ENCODE measurements around the gene CCNO.

CCNO gene

GRCh38 chr5:55232985-55233928 is at the start of gene CCNO:
TSS of gene CCNO (minus strand) at chr5:55233608. CDS start at chr5:55233523, 85 bp downstream.
- DNase-seq, result peak; percentile 59

- DNase-seq, result no peak
Observed at GRCh38 chr5:55278778-55279177, 45.4 kb upstream of the CCNO start.

GRCh38 chr5:55276771-55277170 is 43.4 kb upstream of the CCNO start:
- DNase-seq, result no peak

GRCh38 chr5:55258339-55258738 is 24.9 kb upstream of the CCNO start:
- no peak for DNase-seq

GRCh38 chr5:55254802-55255201 is 21.4 kb upstream of the CCNO start:
- DNase-seq, result no peak

GRCh38 chr5:55250064-55250463 is 16.7 kb upstream of the CCNO start:
- DNase-seq, result no peak

- no peak for DNase-seq
Observed at GRCh38 chr5:55241746-55242145, 8.3 kb upstream of the CCNO start.

- DNase-seq, result no peak
Observed at GRCh38 chr5:55236800-55237199, 3.4 kb upstream of the CCNO start.

- peak; percentile 11 for DNase-seq
Observed at GRCh38 chr5:55234121-55234700, 803 bp upstream of the CCNO start.

GRCh38 chr5:55232271-55232984 is 980 bp downstream of the CCNO start:
- DNase-seq, result peak; percentile 15

GRCh38 chr5:55231919-55232270 is 1.5 kb downstream of the CCNO start:
- no peak for DNase-seq

GRCh38 chr5:55231029-55231918 is 2.1 kb downstream of the CCNO start:
- peak; percentile 32 for DNase-seq

GRCh38 chr5:55230086-55230629 is 3.2 kb downstream of the CCNO start:
- no peak for DNase-seq

- no peak for DNase-seq
Observed at GRCh38 chr5:55227664-55228430, 5.6 kb downstream of the CCNO start.

GRCh38 chr5:55226934-55227663 is 6.3 kb downstream of the CCNO start, which contains the start of gene MCIDAS:
TSS of gene MCIDAS (minus strand) at chr5:55227315. CDS start at chr5:55227138, 177 bp downstream.
- DNase-seq, result peak; percentile 71

- peak; percentile 67 for DNase-seq
Observed at GRCh38 chr5:55226027-55226933, 7.1 kb downstream of the CCNO start.

- DNase-seq, result no peak
Observed at GRCh38 chr5:55225346-55225745, 8.1 kb downstream of the CCNO start.

- DNase-seq, result no peak
Observed at GRCh38 chr5:55223812-55224240, 9.6 kb downstream of the CCNO start.

All from stimulated activated CD4-positive, alpha-beta T cell treated with anti-CD3 and anti-CD28 coated beads, Interleukin-4, amount 100 ng/mL, for 1 hour (primary cell).